A549 (cell line): ENCODE measurements around the gene AMDHD2.

Source experiments
- POLR2A ChIP-seq: IDR thresholded peaks from 2 replicates; pipeline ENCODE4 v1.6.1; 2012; ENCODE audit warnings: mild to moderate bottlenecking, low read length
- TF ChIP-seq, protein P1 (sequence below): fragments of 200-600 bp; sonication (generic); IDR thresholded peaks from 2 replicates; pipeline ENCODE4 v1.6.1; 2016; ENCODE audit warnings: antibody characterized with exemption, mild to moderate bottlenecking, moderate library complexity
- TF ChIP-seq, protein P2 (sequence below): fragments of >200 bp; sonication (Bioruptor Twin); formaldehyde crosslinking; IDR thresholded peaks from 3 replicates; pipeline ENCODE4 v1.5.1; 2016
- TF ChIP-seq, protein P3 (sequence below): fragments of >200 bp; sonication (Bioruptor Twin); formaldehyde crosslinking; IDR thresholded peaks from 3 replicates; pipeline ENCODE4 v1.6.1; 2016
- TF ChIP-seq, protein P4 (sequence below): IDR thresholded peaks from 2 replicates; pipeline ENCODE4 v1.6.1; 2012

DNA sequence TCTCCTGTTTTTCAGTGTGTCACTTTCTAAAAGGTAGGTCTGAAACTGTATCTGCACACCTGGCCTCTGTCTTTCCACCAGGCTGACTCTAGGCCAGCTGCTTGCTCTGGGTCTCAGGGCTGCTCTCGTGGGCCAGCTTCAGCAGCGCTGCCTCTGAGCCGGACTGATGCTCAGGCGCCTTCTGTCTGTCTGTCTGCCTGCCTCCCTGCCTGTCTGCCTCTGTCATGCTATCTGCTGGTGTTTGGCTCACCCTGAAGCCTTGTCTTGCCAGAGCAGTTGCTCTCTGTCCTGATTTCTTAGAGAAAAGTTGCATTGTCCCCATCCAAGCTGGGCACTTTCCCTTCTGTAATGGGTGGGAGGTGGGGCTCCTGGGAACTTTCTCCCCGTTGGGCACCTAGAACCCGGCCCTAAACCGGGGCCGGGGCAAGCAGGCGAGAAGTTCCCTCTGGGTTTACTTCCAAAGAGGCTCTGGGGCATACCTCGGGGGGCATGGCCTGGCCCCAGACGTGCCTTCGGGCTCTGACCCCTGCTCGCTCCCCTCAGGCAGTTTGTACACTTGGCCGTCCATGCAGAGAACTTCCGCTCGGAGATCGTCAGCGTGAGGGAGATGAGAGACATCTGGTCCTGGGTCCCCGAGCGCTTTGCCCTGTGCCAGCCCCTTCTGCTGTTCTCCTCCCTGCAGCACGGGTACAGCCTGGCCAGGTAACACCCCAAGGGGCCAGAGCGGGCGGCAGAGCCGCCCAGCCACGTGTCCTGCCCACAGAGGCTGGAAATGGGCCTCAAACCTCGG is 22.3 kb upstream of the AMDHD2 start:
- TF ChIP-seq, protein P1, sequence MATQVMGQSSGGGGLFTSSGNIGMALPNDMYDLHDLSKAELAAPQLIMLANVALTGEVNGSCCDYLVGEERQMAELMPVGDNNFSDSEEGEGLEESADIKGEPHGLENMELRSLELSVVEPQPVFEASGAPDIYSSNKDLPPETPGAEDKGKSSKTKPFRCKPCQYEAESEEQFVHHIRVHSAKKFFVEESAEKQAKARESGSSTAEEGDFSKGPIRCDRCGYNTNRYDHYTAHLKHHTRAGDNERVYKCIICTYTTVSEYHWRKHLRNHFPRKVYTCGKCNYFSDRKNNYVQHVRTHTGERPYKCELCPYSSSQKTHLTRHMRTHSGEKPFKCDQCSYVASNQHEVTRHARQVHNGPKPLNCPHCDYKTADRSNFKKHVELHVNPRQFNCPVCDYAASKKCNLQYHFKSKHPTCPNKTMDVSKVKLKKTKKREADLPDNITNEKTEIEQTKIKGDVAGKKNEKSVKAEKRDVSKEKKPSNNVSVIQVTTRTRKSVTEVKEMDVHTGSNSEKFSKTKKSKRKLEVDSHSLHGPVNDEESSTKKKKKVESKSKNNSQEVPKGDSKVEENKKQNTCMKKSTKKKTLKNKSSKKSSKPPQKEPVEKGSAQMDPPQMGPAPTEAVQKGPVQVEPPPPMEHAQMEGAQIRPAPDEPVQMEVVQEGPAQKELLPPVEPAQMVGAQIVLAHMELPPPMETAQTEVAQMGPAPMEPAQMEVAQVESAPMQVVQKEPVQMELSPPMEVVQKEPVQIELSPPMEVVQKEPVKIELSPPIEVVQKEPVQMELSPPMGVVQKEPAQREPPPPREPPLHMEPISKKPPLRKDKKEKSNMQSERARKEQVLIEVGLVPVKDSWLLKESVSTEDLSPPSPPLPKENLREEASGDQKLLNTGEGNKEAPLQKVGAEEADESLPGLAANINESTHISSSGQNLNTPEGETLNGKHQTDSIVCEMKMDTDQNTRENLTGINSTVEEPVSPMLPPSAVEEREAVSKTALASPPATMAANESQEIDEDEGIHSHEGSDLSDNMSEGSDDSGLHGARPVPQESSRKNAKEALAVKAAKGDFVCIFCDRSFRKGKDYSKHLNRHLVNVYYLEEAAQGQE, result no peak
- TF ChIP-seq, protein P2, sequence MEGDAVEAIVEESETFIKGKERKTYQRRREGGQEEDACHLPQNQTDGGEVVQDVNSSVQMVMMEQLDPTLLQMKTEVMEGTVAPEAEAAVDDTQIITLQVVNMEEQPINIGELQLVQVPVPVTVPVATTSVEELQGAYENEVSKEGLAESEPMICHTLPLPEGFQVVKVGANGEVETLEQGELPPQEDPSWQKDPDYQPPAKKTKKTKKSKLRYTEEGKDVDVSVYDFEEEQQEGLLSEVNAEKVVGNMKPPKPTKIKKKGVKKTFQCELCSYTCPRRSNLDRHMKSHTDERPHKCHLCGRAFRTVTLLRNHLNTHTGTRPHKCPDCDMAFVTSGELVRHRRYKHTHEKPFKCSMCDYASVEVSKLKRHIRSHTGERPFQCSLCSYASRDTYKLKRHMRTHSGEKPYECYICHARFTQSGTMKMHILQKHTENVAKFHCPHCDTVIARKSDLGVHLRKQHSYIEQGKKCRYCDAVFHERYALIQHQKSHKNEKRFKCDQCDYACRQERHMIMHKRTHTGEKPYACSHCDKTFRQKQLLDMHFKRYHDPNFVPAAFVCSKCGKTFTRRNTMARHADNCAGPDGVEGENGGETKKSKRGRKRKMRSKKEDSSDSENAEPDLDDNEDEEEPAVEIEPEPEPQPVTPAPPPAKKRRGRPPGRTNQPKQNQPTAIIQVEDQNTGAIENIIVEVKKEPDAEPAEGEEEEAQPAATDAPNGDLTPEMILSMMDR, result no peak
- no peak for TF ChIP-seq POLR2A
- TF ChIP-seq, protein P3, sequence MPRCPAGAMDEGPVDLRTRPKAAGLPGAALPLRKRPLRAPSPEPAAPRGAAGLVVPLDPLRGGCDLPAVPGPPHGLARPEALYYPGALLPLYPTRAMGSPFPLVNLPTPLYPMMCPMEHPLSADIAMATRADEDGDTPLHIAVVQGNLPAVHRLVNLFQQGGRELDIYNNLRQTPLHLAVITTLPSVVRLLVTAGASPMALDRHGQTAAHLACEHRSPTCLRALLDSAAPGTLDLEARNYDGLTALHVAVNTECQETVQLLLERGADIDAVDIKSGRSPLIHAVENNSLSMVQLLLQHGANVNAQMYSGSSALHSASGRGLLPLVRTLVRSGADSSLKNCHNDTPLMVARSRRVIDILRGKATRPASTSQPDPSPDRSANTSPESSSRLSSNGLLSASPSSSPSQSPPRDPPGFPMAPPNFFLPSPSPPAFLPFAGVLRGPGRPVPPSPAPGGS, result no peak
- TF ChIP-seq, protein P4, sequence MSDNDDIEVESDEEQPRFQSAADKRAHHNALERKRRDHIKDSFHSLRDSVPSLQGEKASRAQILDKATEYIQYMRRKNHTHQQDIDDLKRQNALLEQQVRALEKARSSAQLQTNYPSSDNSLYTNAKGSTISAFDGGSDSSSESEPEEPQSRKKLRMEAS, result no peak
